SW480 (cell line): ENCODE data around the gene LMX1B.
"Not testable (repeated sequence)": the region's sequence is repeated elsewhere in the genome, so short reads cannot be mapped to it uniquely, and the experiment has no call there.

Experiments used
- DNase-seq: peaks from one replicate; pipeline ENCODE4 v3.0.0-alpha.2; 2016; ENCODE audit warnings: low spot score

LMX1B gene

DNA sequence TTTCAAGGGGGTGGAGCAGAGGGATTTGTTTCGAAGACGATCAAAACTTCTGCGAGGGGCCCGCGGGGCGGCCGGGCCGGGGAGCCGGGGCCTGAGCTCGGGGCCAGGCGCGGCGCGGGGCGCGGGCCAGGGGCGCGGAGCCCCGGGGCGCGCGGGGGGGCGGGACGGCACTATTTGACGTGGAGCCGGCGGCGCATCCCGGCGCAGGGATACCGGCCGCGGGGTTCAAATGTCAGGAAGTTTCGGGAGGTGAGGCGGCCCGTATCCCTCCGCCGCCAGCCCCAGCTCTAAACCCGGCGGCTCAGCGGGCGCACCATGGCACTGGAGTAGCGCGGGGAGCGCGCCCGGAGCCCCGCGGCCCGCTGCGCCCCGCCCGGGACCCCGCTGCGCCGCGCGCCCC lies at the start of gene LMX1B:
Gene LMX1B, plus strand, starts transcription at position 278 of the 400 bp plus-strand sequence. CDS start 522 bp downstream, outside the sequence.
- DNase-seq, result peak; percentile 76

DNA sequence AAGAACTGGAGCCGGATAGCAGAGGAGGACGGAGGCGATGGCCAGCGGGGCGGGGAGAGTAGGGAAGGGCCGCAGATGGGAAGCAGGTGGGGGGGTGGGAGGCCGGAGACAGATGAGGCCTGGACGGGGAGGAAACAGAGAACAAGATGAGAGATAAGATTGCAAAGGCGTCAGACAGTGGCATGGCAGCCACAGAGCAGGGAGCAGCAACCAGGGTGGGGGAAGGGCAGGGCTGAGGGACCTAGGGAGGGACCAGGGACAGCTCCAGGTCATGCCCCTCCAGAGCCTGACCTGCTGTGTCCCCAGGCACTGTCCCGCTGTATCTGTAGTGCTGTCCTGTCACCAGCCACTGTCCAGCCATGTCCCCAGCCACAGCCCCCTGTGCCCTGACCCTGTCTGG lies 49.6 kb upstream of the LMX1B start:
- no peak for DNase-seq

DNA sequence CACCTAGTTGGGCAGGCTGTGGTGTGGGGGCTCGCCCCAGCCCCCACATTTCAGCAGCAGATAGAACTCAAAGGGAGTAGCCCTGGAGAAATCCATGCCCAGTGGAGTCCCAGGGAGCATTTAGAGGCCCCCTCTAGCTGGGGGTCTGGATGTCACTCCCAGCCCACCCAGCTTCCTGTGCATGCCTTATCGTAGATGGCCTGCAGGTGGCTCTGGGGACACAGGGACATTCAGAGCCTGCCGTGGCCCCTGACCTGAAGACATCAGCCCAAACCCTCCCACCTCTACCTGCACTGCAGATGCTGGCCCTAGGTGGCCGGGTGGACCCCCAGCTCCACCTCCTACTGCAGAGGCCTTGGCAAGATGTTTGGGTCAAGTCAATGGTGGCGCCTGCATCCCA lies 49.0 kb upstream of the LMX1B start:
- no peak for DNase-seq

DNA sequence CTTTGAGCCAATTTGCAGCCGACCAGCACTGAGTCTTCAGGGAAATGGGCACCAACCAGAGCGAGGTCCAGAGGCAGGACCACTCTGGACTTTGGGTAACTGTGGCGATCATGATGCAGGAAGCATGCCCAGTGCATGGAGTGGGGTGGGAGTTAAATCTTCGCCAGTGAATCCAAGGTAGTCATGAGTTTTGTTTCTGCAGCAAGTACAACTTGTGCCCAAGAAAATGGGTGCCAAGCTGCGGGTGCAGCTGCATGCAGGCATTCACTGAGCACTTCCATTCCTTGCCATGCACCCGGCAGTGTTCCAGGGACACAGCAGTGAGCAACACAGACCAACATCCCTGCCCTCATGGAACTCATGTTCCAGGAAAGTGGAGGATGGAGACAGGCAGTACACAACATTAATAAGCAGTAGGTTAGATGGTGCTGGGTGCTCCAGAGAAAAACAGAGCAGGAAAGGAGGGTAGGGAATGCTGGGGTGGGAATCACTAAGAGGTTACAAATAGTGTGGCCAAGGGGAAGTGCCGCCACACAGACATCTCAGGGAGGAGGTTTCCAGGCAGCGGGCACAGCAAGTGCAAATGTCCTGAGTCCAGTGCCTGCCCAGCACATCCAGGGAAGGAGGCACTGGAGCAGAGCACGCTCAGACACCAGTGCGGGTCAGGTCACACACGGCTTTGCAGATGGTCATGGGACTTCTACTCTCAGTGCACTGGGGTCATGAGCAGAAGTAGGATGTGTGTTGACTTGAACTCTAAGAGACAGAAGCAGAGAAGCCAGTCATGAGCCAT lies 48.2 kb upstream of the LMX1B start:
- no peak for DNase-seq

DNA sequence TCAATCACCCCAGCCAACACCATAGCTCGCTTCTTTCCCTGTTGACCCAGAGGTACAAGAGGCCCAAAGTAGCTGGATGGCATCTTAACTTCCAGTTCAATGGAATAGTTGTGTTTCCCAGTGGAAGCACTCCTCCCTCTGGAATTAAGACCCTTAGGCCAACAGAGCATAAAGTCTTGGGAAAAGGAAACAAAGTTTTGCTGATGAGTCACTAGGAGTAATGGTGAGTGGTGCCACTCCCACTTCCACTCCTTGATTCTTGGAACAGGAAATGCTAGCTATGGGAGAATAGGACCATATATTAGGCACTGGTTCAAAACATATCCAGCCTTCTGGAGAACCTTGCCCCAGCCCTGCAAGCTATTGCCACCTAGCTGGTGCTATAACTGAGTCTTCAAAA lies 44.7 kb upstream of the LMX1B start:
- peak; percentile 29 for DNase-seq

DNA sequence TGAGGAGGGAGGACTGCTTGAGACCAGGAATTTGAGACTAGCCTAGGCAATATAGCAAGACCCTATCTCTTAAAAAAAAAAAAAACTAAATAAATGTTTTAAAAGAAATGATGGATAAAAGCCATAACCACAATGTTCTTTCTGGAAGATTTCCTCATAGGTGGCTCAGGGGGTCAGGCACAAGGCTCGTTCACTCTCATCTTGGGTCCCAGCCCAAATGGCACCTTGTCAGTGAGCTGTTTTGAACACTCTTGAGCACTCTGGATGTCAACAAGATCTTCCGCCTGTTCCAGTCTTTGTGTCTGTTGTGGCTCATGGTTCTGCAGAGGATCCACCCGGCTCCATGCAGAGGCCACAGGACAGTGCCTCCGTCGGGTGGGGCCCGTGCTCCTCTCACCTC lies 35.7 kb upstream of the LMX1B start:
- no peak for DNase-seq

DNA sequence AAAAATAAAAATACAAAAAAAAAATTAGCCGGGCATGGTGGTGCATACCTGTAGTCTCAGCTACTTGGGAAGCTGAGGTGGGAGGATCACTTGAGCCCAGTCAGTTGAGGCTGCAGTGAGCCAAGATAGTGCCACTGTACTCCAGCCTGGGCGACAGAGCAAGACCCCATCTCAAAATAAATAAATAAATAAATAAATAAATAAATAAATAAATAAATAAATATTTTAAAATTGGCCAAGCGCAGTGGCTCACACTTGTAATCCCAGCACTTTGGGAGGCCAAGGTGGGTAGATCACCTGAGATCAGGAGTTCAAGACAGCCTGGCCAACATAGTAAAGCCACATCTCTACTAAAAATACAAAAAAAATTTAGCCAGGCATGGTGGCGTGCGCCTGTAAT lies 33.4 kb upstream of the LMX1B start:
- DNase-seq, result not testable (repeated sequence)

DNA sequence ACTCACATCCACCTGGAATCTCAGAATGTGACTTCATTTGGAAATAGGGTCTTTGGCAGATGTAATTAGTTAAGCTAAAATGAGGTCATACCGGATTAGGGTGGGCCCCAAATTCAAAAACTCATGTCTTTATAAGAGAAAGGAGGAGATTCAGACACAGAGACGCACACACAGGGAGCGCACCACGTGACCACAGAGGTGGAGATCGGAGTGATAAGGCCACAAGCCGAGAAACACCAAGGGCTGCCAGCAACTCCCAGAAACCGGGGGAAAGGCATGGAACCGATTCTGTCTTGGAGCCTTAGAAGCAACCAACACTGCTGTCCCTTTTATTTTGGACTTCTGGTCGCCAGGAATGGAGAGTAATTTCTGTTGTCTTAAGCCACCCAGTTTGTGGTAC lies 31.8 kb upstream of the LMX1B start:
- DNase-seq, result no peak

DNA sequence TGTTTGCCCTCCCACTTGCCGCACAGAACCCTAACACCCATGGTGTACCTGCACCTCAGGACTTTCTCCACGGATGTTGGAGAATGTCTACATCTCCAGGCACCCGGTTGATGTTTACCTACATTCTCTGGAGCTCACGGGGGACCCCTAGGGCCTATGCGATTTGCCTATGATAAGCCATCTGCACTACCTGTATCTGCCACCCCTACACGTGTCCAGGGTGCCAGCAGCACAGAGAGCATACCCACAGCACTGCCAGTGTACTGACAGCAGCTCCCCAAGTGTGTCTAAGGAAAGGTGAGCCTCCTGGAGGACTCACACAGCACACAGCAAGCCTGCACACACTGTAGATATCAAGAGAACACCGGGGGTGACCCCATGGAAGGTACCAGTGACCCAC lies 31.3 kb upstream of the LMX1B start:
- DNase-seq, result no peak

DNA sequence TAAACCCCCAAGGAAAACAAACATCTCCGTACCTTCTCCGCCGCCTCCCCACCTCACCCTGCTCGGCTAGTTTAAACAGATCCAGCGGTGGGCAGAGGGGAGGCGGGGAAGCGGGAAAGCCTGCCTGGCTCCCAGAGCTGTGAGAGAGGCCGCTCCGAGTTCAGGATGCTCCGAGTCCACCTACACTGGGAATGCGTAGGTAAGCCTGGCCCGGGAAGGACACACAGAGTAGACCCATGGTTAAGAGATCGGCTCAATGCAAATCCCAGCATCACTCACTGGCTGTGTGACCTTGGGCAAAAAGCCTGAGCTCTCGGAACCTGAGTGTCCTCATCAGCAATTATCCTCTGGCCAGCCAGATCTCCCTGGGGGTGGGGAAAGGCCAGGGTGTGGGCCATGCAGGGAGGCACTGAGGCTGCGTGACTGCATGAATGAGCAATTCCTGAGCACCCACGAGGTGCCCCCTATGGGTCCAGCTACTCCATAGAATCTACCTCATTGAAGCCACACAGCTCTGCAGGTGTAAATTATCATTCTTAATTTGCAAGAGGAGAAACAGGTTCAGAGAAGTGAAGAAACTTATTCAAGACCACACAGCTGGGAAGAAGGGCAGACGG lies 30.5 kb upstream of the LMX1B start:
- DNase-seq, result no peak

DNA sequence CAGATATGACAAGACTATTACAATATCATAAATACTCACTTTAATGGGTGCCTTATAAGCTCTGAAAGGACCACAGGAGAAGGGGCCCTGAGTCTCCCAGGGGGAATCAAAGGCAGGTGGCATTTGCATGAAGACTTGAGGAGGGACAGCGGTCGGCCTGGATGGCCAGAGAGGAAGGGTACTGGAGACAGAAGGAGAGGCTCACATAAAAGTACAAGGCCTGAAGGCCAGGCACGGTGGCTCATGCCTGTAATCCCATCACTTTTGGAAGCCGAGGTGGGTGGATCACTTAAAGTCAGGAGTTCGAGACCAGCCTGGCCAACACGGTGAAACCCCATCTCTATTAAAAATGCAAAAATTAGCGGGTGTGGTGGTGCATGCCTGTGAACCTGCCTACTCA lies 29.1 kb upstream of the LMX1B start:
- DNase-seq, result no peak

DNA sequence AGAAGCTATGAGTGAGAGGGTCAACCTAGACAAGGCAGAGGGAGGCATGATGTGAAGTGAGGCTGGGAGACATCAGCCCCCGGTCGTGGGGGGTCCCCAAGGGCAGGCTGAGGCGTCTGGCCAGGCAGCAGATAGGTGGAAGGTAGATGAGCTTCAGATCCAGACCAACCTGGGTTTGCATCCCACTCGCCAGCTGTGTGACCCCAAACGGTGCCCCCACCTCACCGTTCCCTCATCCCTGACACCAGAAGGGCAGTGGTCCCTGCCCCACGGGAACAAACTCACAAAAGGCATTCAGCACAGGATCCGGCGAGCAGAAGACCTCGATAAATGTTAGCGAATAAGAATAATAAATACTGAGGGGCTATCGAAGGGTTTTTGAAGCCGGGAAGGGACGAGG lies 27.5 kb upstream of the LMX1B start:
- no peak for DNase-seq

DNA sequence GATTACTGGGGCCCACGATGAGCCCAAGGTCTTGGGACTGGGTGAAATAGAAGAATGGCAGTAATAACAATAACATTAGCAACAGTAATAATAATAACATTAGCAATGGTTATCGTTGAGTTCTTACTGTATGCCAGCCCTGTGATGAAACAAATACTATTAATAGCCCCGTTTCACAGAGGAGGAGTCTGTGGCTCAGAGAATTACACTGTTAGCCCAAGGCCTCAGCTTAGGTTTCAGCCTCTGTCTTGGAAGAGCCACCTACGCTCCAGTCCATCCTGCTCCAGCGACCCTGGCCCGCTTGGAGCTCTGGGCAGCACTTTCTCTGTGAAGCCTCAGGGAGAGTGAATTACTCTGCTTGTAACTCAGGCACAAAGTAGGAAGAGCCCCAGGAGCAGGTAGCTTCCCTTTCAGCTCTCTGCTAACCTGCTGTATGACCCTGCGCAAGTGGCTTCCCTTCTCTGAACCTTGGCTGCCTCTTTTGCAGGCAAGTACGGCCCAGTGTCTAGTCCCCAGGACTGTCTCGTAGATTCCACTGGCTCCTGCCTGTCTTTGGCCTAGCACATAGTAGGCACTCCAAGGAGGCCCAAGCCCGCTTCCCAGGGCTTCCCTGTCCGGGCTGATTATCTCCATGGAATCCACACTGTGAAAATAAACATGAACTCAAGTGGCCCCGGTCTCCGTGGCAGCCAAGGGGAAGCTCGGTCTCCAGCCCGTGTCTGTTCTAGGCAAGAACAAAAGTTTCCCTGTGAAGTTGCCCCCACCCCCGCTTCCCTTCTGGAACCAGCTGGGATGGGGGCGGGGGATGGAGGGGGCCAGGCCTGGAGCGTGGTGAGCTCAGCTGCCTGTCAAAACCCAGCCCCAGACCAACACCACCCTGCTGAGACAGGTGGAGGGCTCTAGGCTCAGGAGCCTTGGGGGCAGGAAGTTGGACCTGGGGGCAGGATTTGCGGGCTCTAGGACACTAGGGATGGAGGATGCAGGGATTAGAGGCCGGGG lies 26.2 kb upstream of the LMX1B start:
- no peak for DNase-seq

DNA sequence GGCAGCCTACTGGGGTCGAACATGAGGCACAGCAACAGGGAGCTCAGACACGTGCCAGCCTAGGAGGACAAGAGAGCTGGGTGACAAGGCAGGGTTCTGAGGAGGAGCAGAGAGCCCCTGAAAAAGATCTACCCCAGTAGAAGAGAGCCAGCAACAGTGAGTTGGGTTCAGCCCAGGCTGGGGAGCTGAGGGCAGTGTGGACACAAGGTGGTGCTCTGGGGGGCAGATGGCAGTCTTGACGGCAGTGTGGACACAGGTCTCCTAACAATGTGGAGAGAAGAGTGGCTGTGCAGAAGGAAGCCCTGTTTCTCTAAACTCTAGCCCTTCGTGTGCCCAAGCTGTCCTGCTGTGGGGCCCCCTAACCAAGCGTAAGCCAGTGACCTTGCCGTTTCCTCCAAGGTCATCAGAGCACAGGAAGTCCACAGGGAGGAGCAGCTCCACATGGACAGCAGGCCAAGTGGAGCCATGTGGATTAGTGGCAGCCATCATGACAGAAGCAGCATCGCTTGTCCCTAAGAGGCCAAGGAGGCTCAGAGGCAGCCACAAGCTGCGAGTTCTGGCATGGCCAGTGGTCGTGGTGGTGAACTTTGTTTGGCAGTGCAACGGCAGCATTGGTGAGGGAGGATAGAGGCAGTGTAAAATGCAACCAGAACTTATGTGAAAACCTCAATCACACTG lies 25.1 kb upstream of the LMX1B start:
- DNase-seq, result no peak

DNA sequence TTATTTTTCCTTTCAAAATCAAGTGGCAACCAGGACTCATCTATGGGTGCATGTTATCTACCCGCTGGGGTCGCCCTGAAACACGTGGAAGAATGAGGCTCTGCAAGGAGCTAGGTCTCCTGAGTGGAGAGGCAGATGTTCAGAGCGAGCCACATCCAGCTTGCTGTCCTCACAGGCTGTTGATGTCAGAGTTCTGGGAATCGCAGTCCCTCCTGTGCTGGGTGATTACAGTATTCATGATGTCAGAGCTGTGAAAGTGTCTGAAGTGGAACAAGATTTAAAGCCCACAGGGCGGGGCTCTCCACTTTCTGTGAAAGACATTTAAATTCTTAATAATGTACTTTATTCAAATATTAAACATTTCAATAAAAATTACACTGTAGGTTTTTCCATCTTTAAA lies 24.4 kb upstream of the LMX1B start:
- DNase-seq, result no peak

DNA sequence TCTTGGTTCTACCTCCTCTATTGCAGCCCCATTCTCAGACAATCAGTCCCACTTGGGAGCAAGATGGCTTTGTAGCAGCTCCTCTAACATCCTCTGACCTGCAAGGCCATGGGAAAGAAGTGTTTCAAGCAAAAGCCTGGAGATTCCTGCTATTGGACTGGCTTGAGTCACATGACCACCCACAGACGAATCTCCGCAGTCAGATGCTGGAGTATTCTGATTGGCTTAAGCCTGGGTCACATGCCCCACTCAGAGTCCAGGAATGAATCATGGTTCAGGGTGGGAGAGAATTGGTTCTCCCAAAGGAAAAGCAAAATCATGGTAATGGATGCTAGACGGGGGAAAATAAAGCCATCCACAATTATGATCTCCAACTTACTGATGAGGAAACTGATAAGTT lies 22.6 kb upstream of the LMX1B start:
- peak; percentile 36 for DNase-seq

DNA sequence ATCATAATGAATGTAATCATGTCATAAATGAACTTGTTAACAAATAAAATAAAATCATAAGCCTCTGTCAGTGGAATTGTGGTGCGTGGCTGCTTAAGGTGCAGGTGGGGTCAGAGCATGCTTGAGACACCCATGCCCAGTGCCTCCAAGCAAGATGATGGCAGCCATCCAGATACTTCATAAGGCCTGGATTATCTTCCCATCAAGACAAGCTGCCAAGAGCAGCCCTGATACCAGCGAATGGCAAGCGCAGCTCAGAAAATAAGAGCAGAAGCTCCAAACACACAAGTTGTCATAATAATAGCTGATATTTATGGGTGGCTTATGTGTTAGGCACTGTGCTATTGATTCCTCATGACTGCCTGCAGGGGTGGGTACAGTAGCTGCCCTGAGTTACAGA lies 21.8 kb upstream of the LMX1B start:
- no peak for DNase-seq

DNA sequence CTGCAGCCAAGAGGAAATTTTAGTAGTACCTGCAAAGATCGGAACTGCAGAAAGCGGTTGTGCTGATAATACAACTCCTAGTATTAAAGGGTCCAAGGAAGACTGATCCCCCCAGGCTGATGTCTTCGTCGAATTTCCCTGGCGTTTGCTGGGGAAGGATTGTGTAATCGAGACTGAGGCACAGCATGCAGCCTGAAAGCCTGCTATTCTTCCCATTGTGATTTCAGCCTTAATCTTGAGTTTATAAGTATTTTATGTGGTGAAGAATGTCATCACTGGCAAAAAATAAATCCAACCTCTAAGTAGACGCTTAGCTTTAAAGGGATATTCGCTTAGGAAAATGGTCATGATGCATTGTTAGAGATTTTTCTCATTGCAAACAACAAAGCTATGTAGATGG lies 21.3 kb upstream of the LMX1B start:
- DNase-seq, result no peak

DNA sequence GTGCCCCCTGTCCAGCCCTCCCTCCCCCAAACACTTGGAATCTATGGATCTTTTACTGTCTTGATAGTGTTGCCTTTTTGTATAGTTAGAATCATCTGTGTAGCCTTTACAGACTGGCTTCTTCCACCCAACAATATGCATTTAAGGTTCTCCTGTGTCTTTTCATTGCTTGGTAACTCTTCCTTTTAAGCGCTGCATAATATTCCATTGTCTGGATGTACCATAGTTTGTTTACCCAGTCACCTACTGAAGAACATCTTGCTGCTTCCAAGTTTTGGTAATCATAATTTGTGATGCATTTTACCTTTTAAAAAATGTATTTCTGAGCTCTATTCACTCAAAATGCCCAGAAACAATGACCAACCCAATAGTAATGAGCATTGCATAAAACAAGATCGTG lies 17.7 kb upstream of the LMX1B start:
- no peak for DNase-seq

DNA sequence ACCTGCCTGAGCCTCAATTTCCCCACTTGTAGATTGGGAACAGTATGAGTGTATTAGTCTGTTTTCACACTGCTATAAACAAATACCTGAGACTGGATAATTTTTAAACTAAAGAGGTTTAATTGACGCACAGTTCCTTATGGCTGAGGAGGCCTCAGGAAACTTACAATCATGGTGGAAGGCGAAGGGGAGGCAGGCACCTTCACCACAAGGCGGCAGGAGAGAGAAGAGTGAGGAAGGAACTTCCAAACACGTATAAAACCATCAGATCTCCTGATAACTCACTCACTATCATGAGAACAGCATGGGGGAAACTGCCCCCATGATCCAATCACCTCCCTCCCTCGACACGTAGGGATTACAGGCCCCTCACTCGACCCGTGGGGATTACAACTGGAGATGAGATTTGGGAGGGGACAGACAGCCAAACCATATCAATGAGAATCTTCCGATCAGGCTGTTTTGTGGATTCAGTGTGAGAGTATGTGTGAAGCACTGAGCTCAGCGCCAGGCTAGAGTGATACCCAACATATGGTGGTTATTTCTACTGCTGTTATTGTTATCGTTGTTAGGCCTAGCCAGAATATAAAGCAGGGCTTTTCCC lies 14.6 kb upstream of the LMX1B start:
- DNase-seq, result no peak
